ENCODE data around the gene HYAL1. TPM values are rescaled to one million over a fixed set of nuclear protein-coding genes. Genes with fewer than 3 reads are reported as not detected.
A peak's percentile ranks its signal among the peaks of the same experiment; 100 is the strongest.

HYAL1 gene
- total RNA-seq, 1 donor from 2014 or later: not detected

GRCh38 chr3:50325113-50325480 is 21.7 kb upstream of the HYAL1 start:
- no peak for DNase-seq (ENCODE audit: low read depth)
- Histone ChIP-seq H3K4me3 (ENCODE audit: low read depth, low read length) (no peak overlapping the region), H3K36me3 (ENCODE audit: control insufficient read depth, insufficient read depth, low read length) (peaks cover 1% of the 10 kb centered on the region), H3K27me3 (ENCODE audit: control insufficient read depth, insufficient read depth, low read length) (no peaks in the 10 kb centered on the region)
- no peak for TF ChIP-seq CTCF (IDR thresholded peaks at IDR 0.05; ENCODE audit: insufficient read depth, low read length, poor library complexity, severe bottlenecking)

GRCh38 chr3:50324351-50325112 is 21.2 kb upstream of the HYAL1 start:
- no peaks in the 10 kb centered on the region for H3K27me3 ChIP-seq (ENCODE audit: control insufficient read depth, insufficient read depth, low read length)
- no peak for DNase-seq (ENCODE audit: low read depth)

GRCh38 chr3:50323614-50324199 is 20.3 kb upstream of the HYAL1 start:
- Histone ChIP-seq H3K36me3 (ENCODE audit: control insufficient read depth, insufficient read depth, low read length) (no peaks in the 10 kb centered on the region), H3K4me3 (ENCODE audit: low read depth, low read length) (no peak overlapping the region), H3K27me3 (ENCODE audit: control insufficient read depth, insufficient read depth, low read length) (no peaks in the 10 kb centered on the region)
- no peak for TF ChIP-seq CTCF (IDR thresholded peaks at IDR 0.05; ENCODE audit: insufficient read depth, low read length, poor library complexity, severe bottlenecking)
- DNase-seq (ENCODE audit: low read depth): no peak

More at GRCh38 chr3:50324351-50325112, 21.2 kb upstream of the HYAL1 start:
- Histone ChIP-seq H3K36me3 (ENCODE audit: control insufficient read depth, insufficient read depth, low read length) (no peaks in the 10 kb centered on the region), H3K4me3 (ENCODE audit: low read depth, low read length) (no peak overlapping the region)
- peak; percentile 91 for TF ChIP-seq CTCF (IDR thresholded peaks at IDR 0.05; ENCODE audit: insufficient read depth, low read length, poor library complexity, severe bottlenecking)

- DNase-seq (ENCODE audit: low read depth): no peak
- H3K4me3 ChIP-seq (ENCODE audit: low read depth, low read length): no peak overlapping the region
- H3K27me3 ChIP-seq (ENCODE audit: control insufficient read depth, insufficient read depth, low read length): no peaks in the 10 kb centered on the region
- TF ChIP-seq CTCF (IDR thresholded peaks at IDR 0.05; ENCODE audit: insufficient read depth, low read length, poor library complexity, severe bottlenecking): no peak
- no peaks in the 10 kb centered on the region for H3K36me3 ChIP-seq (ENCODE audit: control insufficient read depth, insufficient read depth, low read length)
These were observed 19.8 kb upstream of the HYAL1 start for GRCh38 chr3:50323092-50323600.

GRCh38 chr3:50322386-50323091 is 19.2 kb upstream of the HYAL1 start, which contains the start of gene HYAL2:
Gene HYAL2, minus strand, starts transcription at chr3:50322745. Its CDS starts 2,256 bp downstream, at chr3:50320489.
- Histone ChIP-seq H3K36me3 (ENCODE audit: control insufficient read depth, insufficient read depth, low read length) (peaks cover 3% of the 10 kb centered on the region), H3K27me3 (ENCODE audit: control insufficient read depth, insufficient read depth, low read length) (no peaks in the 10 kb centered on the region), H3K4me3 (ENCODE audit: low read depth, low read length) (peak within 1 kb of the TSS; percentile 81)
- no peak for DNase-seq (ENCODE audit: low read depth)
- peak; percentile 2 for TF ChIP-seq CTCF (IDR thresholded peaks at IDR 0.05; ENCODE audit: insufficient read depth, low read length, poor library complexity, severe bottlenecking)
